Stimulated activated CD4-positive, alpha-beta T cell treated with anti-CD3 and anti-CD28 coated beads, Interleukin-12 subunit alpha, Interleukin-12 subunit beta, amount 100 ng/mL, for 4 hours (primary cell): ENCODE results near the gene METTL25B.

Source experiments
- DNase-seq: peaks from one replicate; pipeline ENCODE4 v3.0.0-alpha.2; 2020

METTL25B gene

GRCh38 chr1:156703336-156703735 is 24.9 kb upstream of the METTL25B start:
- DNase-seq = no peak

GRCh38 chr1:156703741-156704140 is 24.5 kb upstream of the METTL25B start:
- no peak for DNase-seq

GRCh38 chr1:156704166-156704711 is 24.0 kb upstream of the METTL25B start:
- DNase-seq = no peak

- peak; percentile 45 for DNase-seq
Observed at GRCh38 chr1:156704930-156705320, 23.3 kb upstream of the METTL25B start.

GRCh38 chr1:156705321-156705917 is 22.9 kb upstream of the METTL25B start, which contains the start of gene CRABP2:
TSS of gene CRABP2 (minus strand) at chr1:156705583. CDS start at chr1:156705446, 137 bp downstream.
- DNase-seq = peak; percentile 21

- DNase-seq = peak; percentile 74
Observed at GRCh38 chr1:156705918-156706656, 22.2 kb upstream of the METTL25B start.

GRCh38 chr1:156706657-156707416 is 21.4 kb upstream of the METTL25B start:
- peak; percentile 20 for DNase-seq

GRCh38 chr1:156707417-156708217 is 20.7 kb upstream of the METTL25B start:
- no peak for DNase-seq

- DNase-seq = no peak
Observed at GRCh38 chr1:156708218-156708661, 20.0 kb upstream of the METTL25B start.

GRCh38 chr1:156709031-156709430 is 19.2 kb upstream of the METTL25B start:
- no peak for DNase-seq

- DNase-seq = no peak
Observed at GRCh38 chr1:156709757-156710489, 18.3 kb upstream of the METTL25B start.

GRCh38 chr1:156711011-156711817 is 17.1 kb upstream of the METTL25B start:
- DNase-seq = no peak

- no peak for DNase-seq
Observed at GRCh38 chr1:156712626-156713025, 15.6 kb upstream of the METTL25B start.

- no peak for DNase-seq
Observed at GRCh38 chr1:156714830-156715229, 13.4 kb upstream of the METTL25B start.

- DNase-seq = no peak
Observed at GRCh38 chr1:156717351-156717750, 10.9 kb upstream of the METTL25B start.

GRCh38 chr1:156721131-156721530 is 7.1 kb upstream of the METTL25B start:
- DNase-seq = no peak

GRCh38 chr1:156721535-156721934 is 6.7 kb upstream of the METTL25B start:
- DNase-seq = no peak

- DNase-seq = peak; percentile 73
Observed at GRCh38 chr1:156725683-156726280, 2.5 kb upstream of the METTL25B start.

- DNase-seq = no peak
Observed at GRCh38 chr1:156726549-156727226, 1.6 kb upstream of the METTL25B start.

- DNase-seq = no peak
Observed at GRCh38 chr1:156727492-156727891, 777 bp upstream of the METTL25B start.
